ENCODE data around the gene EFCAB10. TPM values are rescaled to one million over a fixed set of nuclear protein-coding genes. Genes with fewer than 3 reads are reported as not detected.

EFCAB10 gene
- polyA plus RNA-seq, 2 of the 4 experiments (the other 2 are of a cell fraction), result 2.9 to 4.2 TPM

GRCh38 chr7:105617280-105618015 is 36.2 kb upstream of the EFCAB10 start:
- TF ChIP-seq MAFK (IDR thresholded peaks at IDR 0.05; ENCODE audit: partially characterized antibody), result no peak
- TF ChIP-seq REST (IDR thresholded peaks at IDR 0.05), result no peak
- no peak for TF ChIP-seq MAZ (IDR thresholded peaks at IDR 0.05; ENCODE audit: borderline replicate concordance, low read depth, low read length)
- no peak for TF ChIP-seq NFE2L2 (conservative IDR thresholded peaks at IDR 0.05; ENCODE audit: low read length)
- TF ChIP-seq USF2 (IDR thresholded peaks at IDR 0.05), result no peak
- TF ChIP-seq JUN (IDR thresholded peaks at IDR 0.05), result no peak
- TF ChIP-seq BHLHE40 (IDR thresholded peaks at IDR 0.05; ENCODE audit: low read depth, low read length), result no peak
- no peak overlapping the region for H3K27ac ChIP-seq
- no peak for ATAC-seq
- H3K4me2 ChIP-seq, result no peak overlapping the region
- DNase-seq (ENCODE audit: low read depth in 1 of 2, low spot score in 1 of 2), result no peak
- no peaks in the 10 kb centered on the region for H3K9me3 ChIP-seq
- 92% methylated on average over 14 of the region's 14 CpGs for WGBS (ENCODE audit: missing lambda C conversion rate)
- ChIA-PET CTCF (no interaction called here), POLR2A (no interaction called here)
- no peaks in the 10 kb centered on the region for H3K4me1 ChIP-seq
- no peak for FAIRE-seq
- H3K4me3 ChIP-seq, result no peak overlapping the region

GRCh38 chr7:105614341-105614840 is 33.1 kb upstream of the EFCAB10 start:
- ChIA-PET POLR2A (no interaction called here), CTCF (interaction anchor here (0.6 kb wide), 1 partner anchor 162 kb away, joined by 3 read pairs; no protein-coding TSS in a partner anchor)
- Histone ChIP-seq H3K4me2 (no peak overlapping the region), H3K4me3 (no peak overlapping the region), H3K4me1 (no peaks in the 10 kb centered on the region), H3K27ac (no peak overlapping the region), H3K9me3 (no peaks in the 10 kb centered on the region)
- ATAC-seq (no peak), DNase-seq (ENCODE audit: low read depth in 1 of 2, low spot score in 1 of 2) (no peak), FAIRE-seq (no peak)
- WGBS (ENCODE audit: missing lambda C conversion rate), result 90% methylated on average over 20 of the region's 20 CpGs
- TF ChIP-seq NPAS2 (CRISPR knock-in tag; IDR thresholded peaks at IDR 0.05; ENCODE audit: borderline replicate concordance) (no peak), USF2 (IDR thresholded peaks at IDR 0.05) (no peak), HEYL (CRISPR knock-in tag; IDR thresholded peaks at IDR 0.05) (no peak), RFX5 (IDR thresholded peaks at IDR 0.05) (no peak), FOSB (CRISPR knock-in tag; IDR thresholded peaks at IDR 0.05) (no peak), REST (IDR thresholded peaks at IDR 0.05) (no peak), KDM1A (IDR thresholded peaks at IDR 0.05; ENCODE audit: low read depth) (no peak), CBX2 (IDR thresholded peaks at IDR 0.05; ENCODE audit: borderline replicate concordance, low read depth) (no peak), CHD2 (IDR thresholded peaks at IDR 0.05; ENCODE audit: low read length, partially characterized antibody) (no peak)

All from A549 (cell line).